Measurements from ENCODE around the gene GPC6. TPM values are rescaled to one million over a fixed set of nuclear protein-coding genes. Genes with fewer than 3 reads are reported as not detected.

The GPC6 gene
- polyA plus RNA-seq, 1 donor = 4.1 TPM

GRCh38 chr13:94139393-94139995 is 912.9 kb downstream of the GPC6 start:
- DNase-seq = no peak

DNA sequence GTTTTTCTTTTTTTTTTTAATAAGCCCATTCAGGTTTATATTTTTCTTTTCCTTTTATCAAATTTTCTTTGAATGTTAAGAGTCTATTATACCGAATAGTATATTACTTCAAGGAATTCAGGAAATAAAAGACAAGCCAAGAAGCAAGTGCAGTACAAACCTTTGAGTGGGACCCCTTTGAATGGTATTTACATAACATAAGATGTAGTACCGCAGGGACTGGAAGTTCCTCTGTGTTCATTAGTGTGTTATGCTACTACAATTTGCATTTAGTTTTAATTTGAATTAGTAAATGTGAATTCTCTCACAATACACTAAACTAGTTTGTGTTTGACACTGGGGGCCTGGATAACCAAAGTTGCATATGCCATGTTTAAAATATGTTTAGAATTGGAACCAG is 913.4 kb downstream of the GPC6 start:
- DNase-seq = no peak

DNA sequence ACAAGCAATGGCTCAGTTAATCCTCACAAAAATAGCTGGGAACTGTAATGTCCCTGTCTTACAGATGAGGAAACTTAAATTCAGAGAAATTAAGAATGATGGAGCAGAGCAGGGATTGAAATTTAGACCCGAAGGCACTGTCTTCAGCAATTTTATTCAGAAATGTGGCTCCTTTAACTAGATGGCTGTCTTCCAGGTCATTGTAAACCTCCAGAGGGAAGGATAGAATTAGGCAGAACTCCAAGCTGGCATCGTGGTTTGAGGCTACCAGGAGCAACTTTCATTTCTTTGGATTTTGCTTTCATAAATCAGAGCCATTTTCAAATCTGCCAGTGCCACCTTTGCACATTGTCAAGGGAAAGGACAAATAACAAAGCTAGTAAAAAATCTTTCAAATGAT is 913.9 kb downstream of the GPC6 start:
- DNase-seq = no peak

- DNase-seq = no peak
Measured at GRCh38 chr13:94143624-94144350, 917.2 kb downstream of the GPC6 start.

GRCh38 chr13:94145966-94146365 is 919.4 kb downstream of the GPC6 start:
- DNase-seq = no peak

DNA sequence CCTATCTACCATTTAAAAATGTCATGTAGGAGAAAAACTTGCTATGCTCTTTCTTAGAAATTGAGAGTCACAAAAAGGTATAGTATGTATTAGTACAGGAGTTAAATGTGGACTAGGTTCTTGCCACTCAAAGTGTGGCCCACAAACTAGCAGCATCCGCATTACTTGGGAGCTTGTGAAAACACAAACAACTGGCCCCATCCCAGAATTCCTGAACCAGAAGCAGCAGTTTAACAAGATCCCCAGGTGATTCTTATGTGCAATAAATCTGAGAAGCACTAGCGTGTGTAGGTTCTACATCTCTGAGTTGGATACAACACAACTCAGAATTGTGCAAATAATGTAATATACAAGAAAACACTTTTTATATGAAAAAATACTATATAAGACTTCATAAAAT is 927.0 kb downstream of the GPC6 start:
- no peak for DNase-seq

GRCh38 chr13:94154367-94154766 is 927.8 kb downstream of the GPC6 start:
- no peak for DNase-seq

GRCh38 chr13:94157705-94158218 is 931.2 kb downstream of the GPC6 start:
- DNase-seq = no peak

DNA sequence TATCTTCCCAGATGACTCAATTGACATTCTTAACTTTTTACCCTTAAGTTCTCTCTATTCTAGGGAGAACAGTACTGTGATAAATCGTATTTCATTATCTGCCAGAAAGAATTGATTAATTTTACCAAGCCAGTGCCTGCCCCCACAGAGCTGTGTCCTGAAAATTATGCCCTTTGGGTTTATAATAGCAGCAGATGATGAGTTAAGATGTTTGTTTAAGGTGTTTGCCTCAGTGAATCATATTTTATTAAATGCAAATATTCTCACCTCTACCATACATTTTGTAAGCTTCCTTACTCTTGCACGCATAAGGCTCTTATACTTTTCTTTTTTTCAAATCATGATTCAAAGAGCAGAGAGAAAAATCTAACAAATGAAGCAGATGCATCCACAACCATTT is 934.3 kb downstream of the GPC6 start:
- DNase-seq = no peak

- DNase-seq = no peak
Measured at GRCh38 chr13:94162289-94162688, 935.7 kb downstream of the GPC6 start.

- no peak for DNase-seq
Measured at GRCh38 chr13:94163535-94163934, 936.9 kb downstream of the GPC6 start.

DNA sequence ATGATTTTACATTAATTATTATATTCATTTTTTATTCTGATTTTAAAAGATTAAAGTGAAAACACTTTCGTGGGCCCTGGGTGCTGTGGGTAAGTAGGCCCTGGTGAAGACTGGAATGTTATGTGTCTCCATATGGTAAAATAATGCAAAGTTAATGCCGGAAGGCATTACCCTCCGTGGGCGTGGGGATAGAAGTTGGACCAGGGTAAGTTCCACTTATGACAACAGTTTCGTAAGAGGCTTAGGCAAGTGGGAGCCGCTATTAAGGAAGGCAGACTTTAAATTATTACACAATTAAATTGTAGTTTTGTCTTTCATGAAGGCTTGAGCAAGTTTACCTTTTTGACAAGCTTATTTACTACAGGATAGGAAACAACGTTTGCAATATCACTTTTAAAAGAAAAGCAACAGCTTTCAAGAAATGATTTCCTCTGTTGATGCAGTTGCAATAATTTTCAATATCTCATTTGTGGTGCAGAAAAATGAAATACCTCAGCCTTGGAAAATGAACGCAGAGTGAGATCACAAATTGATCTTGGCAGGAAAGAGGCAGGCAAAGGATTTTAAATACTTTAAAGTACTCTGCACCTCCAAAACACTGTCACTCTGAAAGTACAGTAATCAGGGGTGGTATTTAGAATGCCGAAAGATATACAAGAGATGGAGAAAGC is 942.3 kb downstream of the GPC6 start:
- DNase-seq = no peak

DNA sequence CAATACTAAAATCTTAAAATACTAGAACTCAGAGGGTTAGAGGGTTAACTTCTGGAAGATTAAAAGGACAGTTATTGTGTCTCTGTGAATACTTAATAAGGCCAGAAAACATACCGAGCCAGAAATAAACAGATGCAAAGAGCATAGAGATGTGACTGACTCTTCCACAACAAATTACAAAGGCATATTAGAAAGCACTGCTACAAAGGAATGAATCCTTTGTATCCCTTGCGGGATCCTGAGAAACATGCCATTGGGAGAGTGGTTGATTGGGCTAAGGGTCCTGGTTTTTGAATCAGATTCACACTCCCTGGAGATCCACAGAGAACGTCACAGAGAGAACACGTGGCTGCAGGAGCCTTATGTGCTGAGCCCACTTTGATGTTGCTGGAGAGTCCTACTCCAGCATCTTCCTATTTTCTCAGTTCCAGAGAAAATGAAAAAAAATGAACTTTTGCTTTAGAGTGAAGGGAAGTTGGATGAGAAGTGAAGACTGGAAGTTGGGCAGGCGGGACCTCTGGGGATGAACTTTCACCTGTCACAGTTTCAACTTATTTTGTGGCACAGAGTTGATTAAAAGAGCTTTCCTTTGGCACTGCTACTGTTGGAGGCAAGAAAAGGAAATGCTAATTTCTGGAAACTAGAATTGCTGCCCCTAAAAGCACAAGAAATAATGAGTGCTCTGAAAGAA is 943.0 kb downstream of the GPC6 start:
- no peak for DNase-seq

DNA sequence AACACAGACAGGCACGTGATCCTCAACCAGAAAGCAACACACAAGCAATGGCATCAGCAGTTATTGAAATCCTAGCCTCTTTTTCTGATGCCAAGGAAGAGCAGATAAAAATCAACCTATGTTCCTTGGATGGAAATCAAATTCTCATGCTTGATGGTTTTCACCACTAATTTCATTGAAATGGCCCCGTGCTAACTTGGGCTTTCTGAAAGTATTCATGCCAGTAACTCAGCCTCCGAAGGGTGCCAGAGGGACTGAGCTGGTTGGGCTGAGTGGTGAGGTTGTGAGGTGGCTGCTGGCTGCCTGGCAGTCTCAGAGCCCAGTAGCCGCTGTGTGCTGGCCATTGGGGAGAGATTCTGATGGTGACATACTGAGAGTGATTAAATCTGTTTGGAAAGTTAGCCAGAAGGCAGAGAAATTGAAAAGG is 943.6 kb downstream of the GPC6 start:
- no peak for DNase-seq

DNA sequence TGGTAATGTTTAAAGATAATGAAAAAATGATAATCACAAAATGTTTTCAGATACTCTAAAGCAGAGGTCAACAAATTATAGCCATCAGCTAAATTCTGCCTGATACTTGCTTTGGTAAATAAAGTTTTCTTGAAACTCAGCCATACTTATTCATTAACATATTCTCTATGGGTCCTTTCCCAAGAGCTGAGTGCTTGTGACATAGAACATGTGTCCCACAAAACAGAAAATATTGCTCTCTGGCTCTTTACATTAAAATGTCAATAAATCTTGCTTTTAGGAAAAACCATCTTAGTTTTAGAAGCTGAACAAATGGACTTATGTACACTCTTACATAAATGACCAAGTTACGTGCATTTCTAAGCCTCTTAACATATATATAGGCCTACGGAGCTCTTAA is 945.8 kb downstream of the GPC6 start:
- DNase-seq = no peak

DNA sequence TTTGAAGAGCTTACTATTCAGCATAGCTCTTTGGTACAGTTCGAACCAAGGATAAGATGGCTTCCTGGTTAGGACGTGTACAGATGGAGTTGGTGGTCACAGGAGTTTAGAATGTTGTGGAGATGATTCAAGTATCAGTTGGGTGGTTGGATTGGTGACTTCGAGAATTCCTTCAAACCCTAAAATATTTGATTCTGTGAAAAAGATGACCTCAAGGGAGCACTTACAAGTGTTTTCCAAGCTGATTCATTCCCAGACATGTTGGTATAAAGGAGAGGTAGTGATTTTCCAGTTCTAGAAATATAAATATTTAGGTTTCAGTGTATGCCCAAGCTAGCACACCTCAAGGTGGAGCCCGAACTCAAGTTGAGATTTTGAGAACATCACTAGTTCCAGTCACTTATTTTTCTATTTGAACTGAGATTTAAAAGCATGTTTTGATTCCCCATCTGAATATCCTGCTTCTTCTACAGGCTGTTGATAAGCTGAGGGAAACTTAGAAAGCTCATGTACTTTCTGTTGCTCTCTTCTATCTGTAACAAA is 946.8 kb downstream of the GPC6 start:
- DNase-seq = no peak

- no peak for DNase-seq
Measured at GRCh38 chr13:94174009-94174408, 947.4 kb downstream of the GPC6 start.

GRCh38 chr13:94175076-94175475 is 948.5 kb downstream of the GPC6 start:
- DNase-seq = no peak

- no peak for DNase-seq
Measured at GRCh38 chr13:94176561-94176960, 950.0 kb downstream of the GPC6 start.

DNA sequence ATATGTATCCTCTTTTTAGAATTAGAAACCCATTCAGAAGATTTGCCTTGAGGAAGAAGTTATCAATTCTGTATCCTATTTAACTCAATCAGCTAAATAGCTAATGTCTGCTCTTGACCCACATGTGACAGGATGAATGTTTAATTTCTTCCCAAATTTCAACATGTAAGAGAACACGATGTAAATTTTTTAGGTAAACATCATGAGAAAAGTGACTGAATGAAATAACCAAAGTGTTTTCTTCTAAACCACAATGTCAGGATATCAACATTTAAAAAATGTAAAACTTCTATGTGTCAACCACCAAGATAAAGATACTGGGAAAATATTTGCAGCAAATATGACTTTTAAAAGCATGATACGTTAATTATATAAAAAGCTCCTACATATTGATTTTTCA is 950.4 kb downstream of the GPC6 start:
- no peak for DNase-seq

DNA sequence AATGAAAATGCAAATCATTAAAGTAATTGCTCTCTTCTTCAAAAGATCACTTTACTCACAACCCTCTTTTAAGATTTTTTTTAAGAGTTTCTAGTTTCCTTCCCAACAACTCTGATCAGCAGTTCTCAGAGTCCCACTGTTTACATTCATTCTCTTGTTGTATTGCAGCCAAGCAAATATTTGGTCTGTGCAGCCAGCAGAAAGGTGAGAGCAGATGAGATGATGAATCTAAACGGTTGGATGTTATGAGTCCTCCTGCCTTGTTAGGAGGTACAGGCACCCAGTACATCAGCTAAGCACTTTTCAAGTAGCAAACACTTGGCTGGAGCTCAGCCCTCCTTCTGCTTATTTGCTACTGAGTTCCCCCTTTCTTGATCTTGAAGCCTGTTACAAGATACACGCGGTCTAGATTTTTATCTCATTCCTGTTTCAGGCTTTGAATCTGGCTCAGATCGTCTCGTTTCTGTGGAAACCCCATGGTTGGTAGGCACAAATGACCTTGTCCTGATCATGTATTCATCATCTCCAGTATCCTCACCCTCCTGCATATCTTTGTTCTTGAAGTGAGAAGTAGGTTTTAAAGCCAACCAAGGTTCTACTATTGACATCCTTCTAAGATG is 952.1 kb downstream of the GPC6 start:
- DNase-seq = no peak

DNA sequence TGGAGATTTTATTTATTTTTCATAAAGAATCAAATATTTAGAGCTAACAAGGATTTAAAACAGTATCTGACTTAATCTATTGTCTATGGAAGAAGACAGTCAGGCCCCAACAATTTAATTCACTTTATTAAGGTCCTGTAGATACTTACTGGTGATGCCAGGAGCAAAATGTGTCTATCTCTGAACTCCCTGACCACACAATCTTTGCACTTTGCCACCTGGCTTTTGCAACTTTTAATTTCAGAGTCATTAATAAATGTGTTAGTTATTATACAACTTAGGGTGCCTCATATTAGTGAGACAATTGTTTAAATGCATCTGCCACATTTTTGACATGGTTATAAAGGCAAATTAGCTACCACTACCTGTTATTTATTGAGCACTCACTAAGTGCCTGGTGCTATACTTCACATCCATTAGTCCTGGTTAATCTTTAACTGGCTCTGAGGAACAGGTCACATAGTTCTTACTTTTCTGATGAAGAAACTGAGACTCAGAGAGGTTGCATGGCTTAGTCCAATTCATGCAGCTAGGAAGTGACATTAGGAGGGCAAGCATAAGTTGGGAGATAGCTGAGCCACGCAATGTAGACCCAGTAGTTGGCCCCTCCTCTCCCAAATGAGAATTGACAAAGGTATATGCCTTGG is 955.0 kb downstream of the GPC6 start:
- no peak for DNase-seq
